ENCODE results near the gene FAF2. TPM values are rescaled to one million over a fixed set of nuclear protein-coding genes. Genes with fewer than 3 reads are reported as not detected.
"Not testable (repeated sequence)": the region's sequence is repeated elsewhere in the genome, so short reads cannot be mapped to it uniquely, and the experiment has no call there.

Gene FAF2
- total RNA-seq, 4 donors from 2014 or later: 21.2 to 27.3 (median 23.9) TPM

- Histone ChIP-seq H3K27me3 (peaks cover 0 to 27% (median 4%) of the 10 kb centered on the region in 4 donors), H3K9me3 (no peaks in the 10 kb centered on the region), H3K4me3 (no peak overlapping the region), H3K4me1 (peaks cover 0 to 24% (median 19%) of the 10 kb centered on the region in 4 donors), H3K36me3 (no peaks in the 10 kb centered on the region), H3K27ac (replicated peaks in 1 of 4) (no peak overlapping the region)
- TF ChIP-seq CTCF (IDR thresholded peaks at IDR 0.05) (no peak), POLR2A (IDR thresholded peaks at IDR 0.05; ENCODE audit: low read depth) (no peak)
- DNase-seq (ENCODE audit: extremely low spot score): no peak
- intact Hi-C loops (cut with DNase I): loop anchor here (10.0 kb wide), 1 partner anchor 135 kb away; the partner anchor contains the start of gene CLTB
- WGBS: 85% methylated on average over 4 of the region's 7 CpGs
These were observed 101.7 kb downstream of the FAF2 start for GRCh38 chr5:176549871-176550270.

GRCh38 chr5:176550275-176550831 lies 102.2 kb downstream of the FAF2 start:
- no peak for DNase-seq (ENCODE audit: extremely low spot score)
- H3K4me1 ChIP-seq: peaks cover 0 to 19% (median 15%) of the 10 kb centered on the region in 4 donors
- intact Hi-C loops (cut with DNase I): no loop called here

GRCh38 chr5:176550937-176551336 lies 102.8 kb downstream of the FAF2 start:
- H3K27ac ChIP-seq (replicated peaks in 1 of 4); H3K4me3 ChIP-seq: not testable (repeated sequence)
- WGBS: 88% methylated on average over 11 of the region's 11 CpGs

More at GRCh38 chr5:176550275-176550831, 102.2 kb downstream of the FAF2 start:
- Histone ChIP-seq H3K4me3 (no peak overlapping the region), H3K27me3 (peaks cover 0 to 32% (median 4%) of the 10 kb centered on the region in 4 donors), H3K9me3 (no peaks in the 10 kb centered on the region), H3K27ac (replicated peaks in 1 of 4) (no peak overlapping the region), H3K36me3 (no peaks in the 10 kb centered on the region)
- no peak for TF ChIP-seq POLR2A (IDR thresholded peaks at IDR 0.05; ENCODE audit: low read depth)
- WGBS: 69% methylated on average over 8 of the region's 16 CpGs

GRCh38 chr5:176552332-176552869 lies 104.2 kb downstream of the FAF2 start:
- Histone ChIP-seq H3K9me3 (no peaks in the 10 kb centered on the region), H3K4me3 (no peak overlapping the region), H3K27ac (replicated peaks in 1 of 4) (no peak overlapping the region), H3K4me1 (peaks cover 0 to 12% (median 9%) of the 10 kb centered on the region in 4 donors), H3K36me3 (no peaks in the 10 kb centered on the region), H3K27me3 (peaks cover 0 to 38% (median 4%) of the 10 kb centered on the region in 4 donors)
- DNase-seq (ENCODE audit: extremely low spot score): no peak
- WGBS: 76% methylated on average over 9 of the region's 11 CpGs
- intact Hi-C loops (cut with DNase I): no loop called here
- TF ChIP-seq EP300 (IDR thresholded peaks at IDR 0.05) (no peak), POLR2AphosphoS5 (IDR thresholded peaks at IDR 0.05) (no peak), POLR2A (IDR thresholded peaks at IDR 0.05; ENCODE audit: low read depth) (no peak), CTCF (IDR thresholded peaks at IDR 0.05) (no peak)

More at GRCh38 chr5:176550937-176551336, 102.8 kb downstream of the FAF2 start:
- Histone ChIP-seq H3K27me3 (peaks cover 0 to 34% (median 4%) of the 10 kb centered on the region in 4 donors), H3K4me1 (peaks cover 0 to 15% (median 12%) of the 10 kb centered on the region in 4 donors)
- H3K9me3 ChIP-seq; DNase-seq (ENCODE audit: extremely low spot score); H3K36me3 ChIP-seq; intact Hi-C loops (cut with DNase I): not testable (repeated sequence)

- no peak for TF ChIP-seq EP300 (IDR thresholded peaks at IDR 0.05)
- H3K27me3 ChIP-seq: peaks cover 0 to 46% (median 4%) of the 10 kb centered on the region in 4 donors
- peaks cover 0 to under 1% (median 0%) of the 10 kb centered on the region in 4 donors for H3K4me1 ChIP-seq
- no peak overlapping the region for H3K27ac ChIP-seq (replicated peaks in 1 of 4)
- H3K4me3 ChIP-seq: no peak overlapping the region
- H3K36me3 ChIP-seq: no peaks in the 10 kb centered on the region
- intact Hi-C loops (cut with DNase I): no loop called here
- DNase-seq (ENCODE audit: extremely low spot score): no peak
- no peaks in the 10 kb centered on the region for H3K9me3 ChIP-seq
- WGBS: 71% methylated on average over 17 of the region's 18 CpGs
These were observed 105.3 kb downstream of the FAF2 start for GRCh38 chr5:176553260-176554085.

- no peak for TF ChIP-seq CTCF (IDR thresholded peaks at IDR 0.05)
- TF ChIP-seq EP300 (IDR thresholded peaks at IDR 0.05): no peak
- no peak for TF ChIP-seq POLR2AphosphoS5 (IDR thresholded peaks at IDR 0.05)
- TF ChIP-seq POLR2A (IDR thresholded peaks at IDR 0.05; ENCODE audit: low read depth): no peak
- WGBS: 95% methylated on average over 13 of the region's 13 CpGs
These were observed 109.7 kb downstream of the FAF2 start for GRCh38 chr5:176557846-176558245.

More at GRCh38 chr5:176557846-176558245, 109.7 kb downstream of the FAF2 start:
- H3K4me1 ChIP-seq: no peaks in the 10 kb centered on the region
- H3K27me3 ChIP-seq: peaks cover 0 to 67% (median 4%) of the 10 kb centered on the region in 4 donors
- no peaks in the 10 kb centered on the region for H3K36me3 ChIP-seq
- no peak overlapping the region for H3K4me3 ChIP-seq
- no peaks in the 10 kb centered on the region for H3K9me3 ChIP-seq
- H3K27ac ChIP-seq (replicated peaks in 1 of 4): no peak overlapping the region
- intact Hi-C loops (cut with DNase I): no loop called here
- no peak for DNase-seq (ENCODE audit: extremely low spot score)
